GM12891 (cell line): ENCODE data around the gene LHX3.

Source experiments
- POLR2A ChIP-seq: IDR thresholded peaks from 2 replicates; pipeline ENCODE4 v1.6.1; 2011; ENCODE audit warnings: low read depth, low read length, control low read depth
- POLR2AphosphoS5 ChIP-seq: IDR thresholded peaks from 2 replicates; pipeline ENCODE4 v1.6.1; 2011; ENCODE audit warnings: low read depth, low read length, control low read depth

GRCh38 chr9:136235709-136236455 lies 31.0 kb upstream of the LHX3 start:
- no peak for TF ChIP-seq POLR2A
- TF ChIP-seq POLR2AphosphoS5: no peak
